ENCODE measurements around the gene RPN2. TPM values are rescaled to one million over a fixed set of nuclear protein-coding genes. Genes with fewer than 3 reads are reported as not detected.

The RPN2 gene
- total and polyA plus RNA-seq, 2 of the 13 experiments (the other 11 are each of a cell fraction or from before 2014, with no cell fraction given) = 587 to 1,818 TPM

- TF ChIP-seq TRAFD1 (CRISPR knock-in tag; IDR thresholded peaks at IDR 0.05; ENCODE audit: borderline replicate concordance) (0 out of 2 replicates have a peak, but pooled peaks have one; percentile 8), ZSCAN12 (CRISPR knock-in tag; IDR thresholded peaks at IDR 0.05) (no peak), TGIF2 (CRISPR knock-in tag; IDR thresholded peaks at IDR 0.05) (peak; percentile 88; the same call in 1 of the 2 replicates), SALL2 (CRISPR knock-in tag; IDR thresholded peaks at IDR 0.05) (no peak), ZNF784 (CRISPR knock-in tag; IDR thresholded peaks at IDR 0.05; ENCODE audit: borderline replicate concordance) (0 out of 2 replicates have a peak, but pooled peaks have one; percentile 17), HOXA7 (CRISPR knock-in tag; IDR thresholded peaks at IDR 0.05) (no peak), ZNF430 (CRISPR knock-in tag; IDR thresholded peaks at IDR 0.05) (0 out of 2 replicates have a peak, but pooled peaks have one; percentile 21), MLXIP (CRISPR knock-in tag; IDR thresholded peaks at IDR 0.05; ENCODE audit: borderline replicate concordance) (no peak), HOMEZ (CRISPR knock-in tag; IDR thresholded peaks at IDR 0.05; ENCODE audit: low read depth) (no peak), TEAD3 (CRISPR knock-in tag; optimal IDR thresholded peaks at IDR 0.05; ENCODE audit: borderline replicate concordance) (peak; percentile 31), ZSCAN25 (CRISPR knock-in tag; IDR thresholded peaks at IDR 0.05) (peak; percentile 10; the same call in 1 of the 2 replicates), ZNF605 (CRISPR knock-in tag; IDR thresholded peaks at IDR 0.05) (no peak), YEATS2 (CRISPR knock-in tag; IDR thresholded peaks at IDR 0.05; ENCODE audit: borderline replicate concordance) (no peak), PREB (CRISPR knock-in tag; IDR thresholded peaks at IDR 0.05) (no peak), PHF20 (CRISPR knock-in tag; IDR thresholded peaks at IDR 0.05) (no peak), ZFP41 (CRISPR knock-in tag; IDR thresholded peaks at IDR 0.05; ENCODE audit: borderline replicate concordance) (no peak), SAP130 (CRISPR knock-in tag; IDR thresholded peaks at IDR 0.05; ENCODE audit: low read depth) (peak; percentile 57; the same call in 1 of the 2 replicates), GLI4 (CRISPR knock-in tag; IDR thresholded peaks at IDR 0.05; ENCODE audit: borderline replicate concordance) (peak; percentile 12; the same call in 1 of the 2 replicates), DNMT3B (CRISPR knock-in tag; conservative IDR thresholded peaks at IDR 0.05) (peak; percentile 63; the same call in 1 of the 2 replicates), CEBPG (CRISPR knock-in tag; IDR thresholded peaks at IDR 0.05) (peak; percentile 49; the same call in 1 of the 2 replicates), SIN3A (IDR thresholded peaks at IDR 0.05; ENCODE audit: borderline replicate concordance, low read depth, low read length) (no peak), ZNF879 (CRISPR knock-in tag; IDR thresholded peaks at IDR 0.05) (no peak)
Measured at GRCh38 chr20:37179683-37180524, 774 bp downstream of the RPN2 start (continued).

Measured in HepG2 (cell line).